ENCODE results near the gene JAG1. TPM values are rescaled to one million over a fixed set of nuclear protein-coding genes. Genes with fewer than 3 reads are reported as not detected.

The JAG1 gene
- total and polyA plus RNA-seq, 2 donors (not counting 3 experiments of a cell fraction or from before 2014, with no cell fraction given): 19.7 to 37.0 TPM

DNA sequence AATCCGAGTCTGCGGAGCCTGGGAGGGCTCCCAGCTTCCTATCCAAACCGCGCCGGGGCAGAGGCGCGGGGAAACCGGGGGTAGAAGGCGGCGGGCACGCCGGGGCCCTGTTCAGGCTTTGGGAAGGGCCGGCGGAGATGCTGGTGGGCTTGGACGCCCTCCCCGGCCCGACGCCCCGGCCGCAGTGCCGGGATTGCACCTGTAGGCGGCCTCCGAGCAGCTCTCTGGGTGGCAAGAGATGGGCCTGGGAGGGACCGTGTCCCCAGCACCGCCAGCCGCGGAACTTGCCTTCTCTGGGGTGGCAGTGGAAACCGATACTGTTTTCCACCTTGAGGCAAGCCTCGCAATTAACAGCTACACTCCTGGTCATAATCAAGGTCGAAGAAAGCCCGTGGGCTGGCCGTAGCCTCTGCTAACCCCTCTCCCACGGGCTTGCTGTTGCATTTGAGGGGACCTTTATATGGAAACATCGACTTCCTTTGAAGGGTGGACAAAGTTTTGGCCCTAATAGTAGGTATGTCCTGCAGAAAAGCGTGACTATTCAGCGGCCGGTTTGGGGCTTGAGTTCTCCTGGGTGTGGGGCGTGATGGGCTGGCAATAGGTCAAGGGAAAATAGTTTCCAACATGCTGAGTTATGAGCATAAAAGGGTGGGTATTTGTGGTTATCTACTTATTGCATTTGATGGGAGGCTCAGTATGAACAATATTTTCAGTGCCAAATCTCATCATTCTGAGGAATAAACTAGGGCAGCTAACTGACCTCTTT is 1.1 kb upstream of the JAG1 start:
- Histone ChIP-seq H3K4me3 (replicated peaks in 1 of 3; ENCODE audit: insufficient read depth in 1 of 3, low read depth in 1 of 3, low read length in 3 of 3) (peak overlapping the region; percentile 91 to 95 (median 94)), H3K27ac (ENCODE audit: insufficient read depth, low read depth, low read length) (peak overlapping the region; percentile 92), H3K9me1 (replicated peaks; ENCODE audit: control insufficient read depth, extremely low read depth, insufficient read depth, low read length) (no peaks in the 10 kb centered on the region), H3K36me3 (ENCODE audit: control insufficient read depth in 2 of 2, extremely low read depth in 1 of 2, insufficient read depth in 2 of 2, low read length in 2 of 2) (no peaks in the 10 kb centered on the region), H3K9me3 (replicated peaks; ENCODE audit: control insufficient read depth, insufficient read depth, low read length) (no peaks in the 10 kb centered on the region), H3K27me3 (ENCODE audit: control insufficient read depth in 2 of 2, insufficient read depth in 2 of 2, low read length in 2 of 2) (no peaks in the 10 kb centered on the region), H3K4me2 (ENCODE audit: insufficient read depth, low read length) (peak overlapping the region; percentile 79), H4K20me1 (replicated peaks; ENCODE audit: control insufficient read depth, extremely low read depth, insufficient read depth, low read length) (no peaks in the 10 kb centered on the region), H3K4me1 (ENCODE audit: control insufficient read depth, extremely low read depth, insufficient read depth, low read length) (peaks cover 29% of the 10 kb centered on the region), H2AFZ (ENCODE audit: low read depth, low read length) (peak overlapping the region; percentile 87), H3K9ac (replicated peaks; ENCODE audit: extremely low read depth, insufficient read depth, low read length) (peak overlapping the region; percentile 92), H3K79me2 (ENCODE audit: control insufficient read depth, insufficient read depth, low read length) (peaks cover 33% of the 10 kb centered on the region)
- TSS peak; percentile 29 for BruUV-seq (replicated peaks)
- intact Hi-C loops (cut with micrococcal nuclease) (loop anchor here (1.0 to 5.0 kb wide), 14 partner anchors 83 to 1377 kb away; partner anchors contain the start of genes MKKS and SLX4IP), dilution Hi-C loops (cut with MboI; ENCODE audit: extremely low pct_ligation_motif_present, low sequenced_read_pairs) (no loop called here)
- FAIRE-seq (peak; percentile 67), DNase-seq (ENCODE audit: low read depth, low spot score) (peak; percentile 83)
- CTCF ChIA-PET: interaction anchor here (0.7 to 6.0 kb wide), 23 partner anchors 9 to 869 kb away, joined by 3 to 55 read pairs (median 5); no protein-coding TSS in a partner anchor
- POLR2A ChIA-PET: interaction anchor here (0.7 to 1.3 kb wide), 2 partner anchors 241 to 592 kb away, joined by 3 read pairs; partner anchors contain the start of gene MKKS
- no peak for TF ChIP-seq GATA2 (IDR thresholded peaks at IDR 0.05; ENCODE audit: insufficient read depth, insufficient read length, low read depth, low read length)
- TF ChIP-seq, protein P1, sequence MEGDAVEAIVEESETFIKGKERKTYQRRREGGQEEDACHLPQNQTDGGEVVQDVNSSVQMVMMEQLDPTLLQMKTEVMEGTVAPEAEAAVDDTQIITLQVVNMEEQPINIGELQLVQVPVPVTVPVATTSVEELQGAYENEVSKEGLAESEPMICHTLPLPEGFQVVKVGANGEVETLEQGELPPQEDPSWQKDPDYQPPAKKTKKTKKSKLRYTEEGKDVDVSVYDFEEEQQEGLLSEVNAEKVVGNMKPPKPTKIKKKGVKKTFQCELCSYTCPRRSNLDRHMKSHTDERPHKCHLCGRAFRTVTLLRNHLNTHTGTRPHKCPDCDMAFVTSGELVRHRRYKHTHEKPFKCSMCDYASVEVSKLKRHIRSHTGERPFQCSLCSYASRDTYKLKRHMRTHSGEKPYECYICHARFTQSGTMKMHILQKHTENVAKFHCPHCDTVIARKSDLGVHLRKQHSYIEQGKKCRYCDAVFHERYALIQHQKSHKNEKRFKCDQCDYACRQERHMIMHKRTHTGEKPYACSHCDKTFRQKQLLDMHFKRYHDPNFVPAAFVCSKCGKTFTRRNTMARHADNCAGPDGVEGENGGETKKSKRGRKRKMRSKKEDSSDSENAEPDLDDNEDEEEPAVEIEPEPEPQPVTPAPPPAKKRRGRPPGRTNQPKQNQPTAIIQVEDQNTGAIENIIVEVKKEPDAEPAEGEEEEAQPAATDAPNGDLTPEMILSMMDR (IDR thresholded peaks at IDR 0.05; ENCODE audit: extremely low read depth in 1 of 2, insufficient read depth in 1 of 2, low read depth in 1 of 2, low read length in 2 of 2): peak; percentile 70 to 88

Measured in endothelial cell of umbilical vein (primary cell).